Activated CD4-positive, alpha-beta T cell treated with anti-CD3 and anti-CD28 coated beads, Interleukin-2, Interleukin-4, amounts not matched to agents 100 ng/mL and 50 ng/mL, durations not matched to agents 16 hours and 8 hours (primary cell): ENCODE measurements around the gene SMARCD3.

Experiments used
- DNase-seq: peaks from one replicate; pipeline ENCODE4 v3.0.0-alpha.2; 2020; ENCODE audit warnings: low spot score

The SMARCD3 gene

GRCh38 chr7:151272405-151272804 lies 23.9 kb upstream of the SMARCD3 start:
- DNase-seq, result no peak

DNA sequence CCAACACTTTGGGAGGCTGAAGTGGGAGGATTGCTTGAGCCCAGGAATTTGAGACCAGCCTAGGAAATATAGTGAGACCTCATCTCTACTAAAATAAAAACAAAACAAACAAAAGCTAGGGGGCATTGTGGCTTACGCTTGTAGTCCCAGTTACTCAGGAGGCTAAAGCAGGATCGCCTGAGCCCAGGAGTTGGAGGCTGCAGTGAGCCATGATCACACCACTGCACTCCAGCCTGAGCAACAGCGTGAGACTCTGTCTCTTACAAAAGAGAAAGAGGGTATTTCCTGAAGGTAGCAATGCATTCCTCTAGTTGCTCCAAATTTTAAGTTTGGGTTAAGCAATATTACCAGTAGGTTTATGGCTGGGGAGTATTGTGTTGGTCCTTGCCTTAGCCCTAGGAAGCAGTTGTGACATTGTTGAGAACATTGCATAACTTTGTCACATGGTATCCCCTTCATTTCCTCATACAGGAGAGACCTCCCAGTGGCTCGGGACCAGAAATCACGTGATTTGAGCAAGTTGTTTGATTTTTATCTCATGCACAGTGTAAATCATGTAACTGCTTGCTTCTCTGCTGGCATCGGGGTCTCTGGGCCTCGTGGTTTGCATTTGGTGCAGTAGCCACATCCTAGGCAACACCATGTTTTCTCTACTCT lies 23.3 kb upstream of the SMARCD3 start:
- no peak for DNase-seq

DNA sequence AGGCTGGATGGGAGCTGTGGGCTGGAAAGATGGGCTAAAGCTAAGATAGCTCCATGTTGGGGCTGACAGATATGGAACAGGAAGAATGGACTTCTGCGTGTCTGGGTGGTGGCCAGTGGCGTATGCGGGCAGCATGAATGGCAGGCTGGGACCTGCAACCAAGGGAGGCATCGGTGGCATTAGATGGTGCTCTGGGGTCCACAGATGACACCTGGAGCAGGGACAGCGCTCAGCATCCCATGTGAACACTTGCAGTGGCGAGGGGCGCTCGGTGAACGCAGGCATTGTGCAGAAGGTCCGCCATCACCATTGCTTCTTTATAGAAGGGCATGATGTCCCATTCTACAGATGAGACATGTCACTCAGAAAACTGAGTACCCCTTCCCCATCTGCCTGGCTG lies 21.0 kb upstream of the SMARCD3 start:
- no peak for DNase-seq

DNA sequence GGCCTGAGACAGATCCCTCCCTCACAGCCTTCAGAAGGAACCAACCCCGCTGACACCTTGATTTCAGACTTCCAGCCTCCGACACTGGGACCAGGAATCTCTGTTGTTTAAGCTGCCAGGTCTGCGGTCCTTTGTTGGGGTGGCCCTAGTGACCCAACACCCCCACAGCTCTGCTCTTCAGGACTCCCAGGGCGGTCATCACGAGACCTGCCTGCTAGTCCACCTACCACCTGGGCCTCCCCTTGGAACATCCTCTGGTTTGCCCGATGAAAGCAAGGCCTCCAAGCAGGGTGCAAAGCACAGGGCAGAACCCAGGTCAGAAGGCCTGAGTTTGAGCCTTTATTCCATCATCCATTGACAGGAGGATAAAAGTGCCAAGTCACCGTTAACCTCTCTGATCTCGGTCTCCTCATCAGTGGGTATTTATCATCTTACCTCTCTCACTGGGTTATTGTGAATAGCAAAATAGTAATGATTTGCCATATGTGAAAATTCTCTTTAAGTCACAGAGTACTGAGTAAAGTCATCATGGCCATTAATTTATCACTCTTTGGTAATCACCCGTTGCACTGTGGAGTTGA lies 16.9 kb upstream of the SMARCD3 start:
- no peak for DNase-seq

DNA sequence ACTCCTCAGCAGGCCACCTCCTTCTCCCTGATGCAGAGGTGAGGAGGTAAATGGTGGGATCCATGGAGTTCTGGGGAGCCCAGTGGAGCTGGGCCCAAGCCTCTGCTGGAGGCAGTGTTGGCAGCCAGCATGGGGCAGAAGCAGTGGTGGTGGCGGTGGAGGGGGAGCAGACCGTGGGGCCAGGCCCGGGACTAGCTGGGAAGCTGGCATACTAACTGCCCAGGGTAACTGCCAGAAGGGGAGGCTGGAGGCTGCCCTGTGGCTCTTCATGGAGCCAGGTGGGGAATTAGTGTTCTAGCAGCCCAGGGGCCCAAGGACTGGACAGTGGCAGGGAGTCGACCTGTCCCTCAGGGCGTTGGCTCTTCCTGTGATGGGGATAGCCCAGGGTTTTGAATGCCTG lies 16.1 kb upstream of the SMARCD3 start:
- DNase-seq, result no peak

DNA sequence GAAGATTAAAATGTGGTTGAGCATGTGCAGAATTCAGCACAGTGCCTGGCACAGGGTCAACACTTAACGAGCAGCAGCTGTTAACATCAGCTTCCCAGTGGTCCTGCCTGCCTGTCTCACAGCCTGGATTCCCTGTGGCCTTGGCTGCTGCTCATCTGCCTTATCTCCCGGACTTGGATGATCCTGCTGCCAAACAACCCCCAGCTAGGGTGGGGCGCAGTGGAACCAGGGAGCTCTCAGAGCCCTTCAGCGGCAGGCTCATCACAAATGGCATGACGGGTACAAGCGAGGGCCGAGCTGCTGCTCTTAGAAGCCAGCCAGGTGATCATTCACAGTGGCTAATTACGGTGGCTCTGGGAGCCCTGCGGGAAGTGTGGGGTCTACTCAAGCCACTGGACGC lies 13.0 kb upstream of the SMARCD3 start:
- DNase-seq, result no peak

GRCh38 chr7:151260883-151261282 lies 12.4 kb upstream of the SMARCD3 start:
- DNase-seq, result no peak

DNA sequence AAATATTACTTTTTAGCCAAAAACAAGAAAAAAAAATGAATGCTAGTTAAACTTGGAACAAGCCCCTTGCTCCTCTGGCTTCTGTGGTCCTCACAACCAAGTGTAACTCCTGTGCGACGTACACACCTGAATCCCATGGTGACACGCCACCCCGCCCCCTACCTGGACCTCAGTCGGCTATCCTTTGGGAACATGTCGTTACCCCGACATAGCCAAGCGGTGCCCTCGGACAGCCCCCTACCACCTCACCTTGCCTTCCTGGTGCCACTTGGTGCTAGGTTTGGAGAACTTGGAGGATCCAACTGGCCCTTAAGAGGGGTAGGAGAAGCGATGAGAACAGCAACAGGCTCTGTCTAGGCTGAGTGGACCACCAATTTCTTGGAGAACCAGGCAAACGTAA lies 12.0 kb upstream of the SMARCD3 start:
- no peak for DNase-seq

DNA sequence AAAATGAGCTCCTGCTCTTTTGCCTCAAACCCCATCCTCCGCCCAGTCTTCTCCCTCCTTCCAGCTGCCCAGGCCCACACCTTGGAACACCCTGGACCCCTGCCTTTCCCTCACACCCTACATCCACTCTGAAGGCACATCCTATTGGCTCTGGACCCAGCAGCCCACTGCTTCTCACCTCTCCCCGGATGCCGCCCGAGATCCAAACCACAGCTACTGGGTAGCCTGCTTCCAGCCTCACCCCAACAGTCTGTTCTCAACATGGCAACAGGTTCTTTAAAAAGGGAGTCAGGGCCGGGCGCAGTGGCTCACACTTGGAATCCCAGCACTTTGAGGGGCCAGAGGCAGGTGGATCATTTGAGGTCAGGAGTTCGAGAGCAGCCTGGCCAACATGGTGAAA lies 9.5 kb upstream of the SMARCD3 start:
- no peak for DNase-seq

- DNase-seq, result no peak
These were observed 8.0 kb upstream of the SMARCD3 start for GRCh38 chr7:151256410-151257045.

DNA sequence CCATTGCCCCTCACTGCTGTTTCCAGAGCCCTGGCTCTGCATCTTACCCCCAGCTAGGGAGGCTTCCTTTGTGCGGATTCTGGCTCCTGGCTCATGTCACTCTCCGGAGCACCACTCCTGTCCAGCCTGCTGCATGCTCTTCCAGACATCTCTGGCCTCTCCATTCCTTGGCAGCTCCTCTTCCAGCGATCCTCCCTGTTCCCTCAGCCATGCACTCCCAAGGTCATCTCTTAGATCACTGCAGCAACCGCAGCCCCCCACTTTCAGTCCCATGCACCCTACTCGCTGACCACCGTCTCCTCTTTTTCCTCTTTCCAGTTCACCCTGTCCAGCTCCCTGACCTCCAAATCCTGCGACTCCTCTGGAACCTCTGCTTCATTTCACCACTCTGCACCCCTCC lies 6.9 kb upstream of the SMARCD3 start:
- DNase-seq, result no peak

GRCh38 chr7:151254851-151255250 lies 6.4 kb upstream of the SMARCD3 start:
- no peak for DNase-seq

DNA sequence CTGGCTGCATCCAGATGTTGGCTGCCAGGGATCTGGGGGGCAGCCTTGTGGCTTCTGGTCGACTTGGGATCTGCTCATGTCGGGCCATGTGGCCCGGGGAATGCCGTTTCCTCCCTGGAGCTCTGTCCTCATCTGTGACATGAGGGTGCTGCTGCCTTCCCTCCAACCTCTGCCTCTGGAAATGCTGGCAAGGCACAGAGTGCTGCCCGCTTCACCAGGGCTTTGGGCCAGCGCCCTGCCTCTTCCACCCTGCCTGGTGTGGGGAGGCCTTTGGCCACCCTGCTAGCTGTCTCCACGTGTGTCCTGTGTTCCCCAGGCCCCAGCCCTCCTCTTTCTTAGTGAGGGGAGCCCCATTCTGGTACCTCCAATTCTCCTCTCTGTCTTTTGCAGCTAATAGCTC lies 5.8 kb upstream of the SMARCD3 start:
- no peak for DNase-seq

GRCh38 chr7:151252961-151253711 lies 4.6 kb upstream of the SMARCD3 start:
- DNase-seq, result no peak

DNA sequence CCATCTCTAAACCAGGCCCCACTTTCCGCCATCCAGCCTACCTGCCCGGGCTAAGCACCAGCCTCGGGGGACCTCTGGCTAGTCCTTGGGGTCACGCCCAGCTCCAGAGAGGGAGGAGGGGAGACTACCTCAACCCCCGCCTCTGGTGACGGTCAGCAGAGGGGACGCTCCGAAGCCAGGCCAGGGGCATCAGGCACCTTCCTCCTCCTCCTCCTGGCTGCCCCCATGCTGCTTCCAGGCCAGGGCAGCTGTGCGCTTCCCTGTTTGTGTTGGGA lies 4.0 kb upstream of the SMARCD3 start:
- no peak for DNase-seq

- DNase-seq, result no peak
These were observed 3.4 kb upstream of the SMARCD3 start for GRCh38 chr7:151251689-151252560.

DNA sequence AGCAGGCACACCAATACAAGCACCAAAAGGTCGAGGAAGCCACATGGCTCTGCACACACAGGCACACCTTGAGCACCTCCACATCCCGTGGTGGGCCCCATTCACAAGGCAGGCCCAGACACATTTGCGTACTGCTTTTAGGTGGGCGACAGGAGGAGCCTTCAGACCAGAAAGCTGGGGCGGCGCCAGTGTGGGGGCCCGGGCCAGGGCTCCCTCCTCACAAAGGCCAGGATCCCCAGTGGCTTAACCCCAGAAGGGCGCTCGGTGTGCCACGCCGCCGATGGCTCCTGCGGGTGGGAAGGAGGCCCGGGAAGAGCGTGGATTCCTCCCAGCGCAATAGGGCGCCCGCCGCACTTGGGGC lies 2.8 kb upstream of the SMARCD3 start:
- no peak for DNase-seq

DNA sequence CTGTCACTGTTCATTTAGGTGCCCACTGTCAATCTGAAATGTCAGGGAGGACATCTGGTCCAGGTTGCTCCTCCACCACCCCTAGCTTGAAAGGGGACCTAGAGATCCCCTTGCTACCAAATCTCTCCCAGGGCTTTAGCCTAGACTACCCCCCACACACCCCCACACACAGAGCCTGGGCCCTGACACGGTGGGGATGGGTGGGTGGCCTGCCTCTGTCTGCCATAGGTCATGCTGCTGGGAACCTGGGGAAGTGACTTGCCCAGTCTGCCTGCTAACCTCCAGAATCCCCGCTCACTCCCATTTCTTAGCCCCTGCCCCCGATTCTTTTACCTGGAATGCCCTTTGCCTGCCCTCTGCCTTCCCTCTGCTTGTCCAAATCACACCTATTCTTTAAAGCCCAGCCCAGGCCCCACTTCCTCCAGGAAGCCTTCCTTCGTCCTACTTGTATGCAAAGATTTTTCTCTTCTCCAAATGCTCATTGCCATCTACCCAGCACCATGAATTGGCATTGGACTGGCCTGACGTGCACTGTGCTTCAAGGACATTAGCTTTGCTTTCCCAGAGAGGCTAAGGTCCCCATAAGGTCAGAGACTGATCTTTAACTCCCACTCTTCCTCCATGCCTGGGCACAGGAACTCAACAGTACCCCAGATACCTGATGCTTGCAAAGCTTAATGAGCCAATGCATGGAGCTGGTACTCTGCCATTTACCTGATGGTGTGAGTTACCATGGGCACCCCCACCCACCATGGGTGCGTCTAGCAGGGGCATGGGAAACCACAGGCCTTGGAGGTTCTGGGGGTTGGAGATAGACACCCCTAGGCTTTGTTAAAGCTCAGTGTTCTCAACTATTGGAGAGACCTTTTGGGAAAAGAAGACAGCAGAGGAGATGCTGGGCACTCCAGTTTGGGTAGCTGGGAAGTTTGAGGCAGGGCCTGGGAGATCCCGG lies 2.0 kb upstream of the SMARCD3 start:
- no peak for DNase-seq

DNA sequence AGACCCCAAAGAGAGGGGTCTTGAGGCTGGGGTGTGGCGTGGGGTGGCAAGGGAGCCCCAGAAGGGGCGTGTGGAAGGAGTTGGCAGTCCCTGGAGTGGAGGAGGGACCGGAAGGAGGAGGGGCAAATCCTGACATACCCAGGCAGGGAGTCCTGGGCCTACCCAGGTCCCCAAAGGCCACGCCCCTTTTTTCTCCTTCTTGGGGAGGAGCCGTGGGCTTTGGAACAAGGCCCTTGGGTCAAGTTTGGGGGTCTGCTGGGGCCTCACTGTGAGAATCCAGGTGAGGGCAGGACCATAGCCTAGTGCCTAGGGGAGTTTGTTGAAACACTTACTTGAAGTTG lies 1.2 kb upstream of the SMARCD3 start:
- no peak for DNase-seq

- DNase-seq, result no peak
These were observed 689 bp upstream of the SMARCD3 start for GRCh38 chr7:151249034-151249731.
